ENCODE results near the gene ZNF658. TPM values are rescaled to one million over a fixed set of nuclear protein-coding genes. Genes with fewer than 3 reads are reported as not detected.

ZNF658 gene
- 5.0 and 6.2 TPM in 2 replicates for total RNA-seq

DNA sequence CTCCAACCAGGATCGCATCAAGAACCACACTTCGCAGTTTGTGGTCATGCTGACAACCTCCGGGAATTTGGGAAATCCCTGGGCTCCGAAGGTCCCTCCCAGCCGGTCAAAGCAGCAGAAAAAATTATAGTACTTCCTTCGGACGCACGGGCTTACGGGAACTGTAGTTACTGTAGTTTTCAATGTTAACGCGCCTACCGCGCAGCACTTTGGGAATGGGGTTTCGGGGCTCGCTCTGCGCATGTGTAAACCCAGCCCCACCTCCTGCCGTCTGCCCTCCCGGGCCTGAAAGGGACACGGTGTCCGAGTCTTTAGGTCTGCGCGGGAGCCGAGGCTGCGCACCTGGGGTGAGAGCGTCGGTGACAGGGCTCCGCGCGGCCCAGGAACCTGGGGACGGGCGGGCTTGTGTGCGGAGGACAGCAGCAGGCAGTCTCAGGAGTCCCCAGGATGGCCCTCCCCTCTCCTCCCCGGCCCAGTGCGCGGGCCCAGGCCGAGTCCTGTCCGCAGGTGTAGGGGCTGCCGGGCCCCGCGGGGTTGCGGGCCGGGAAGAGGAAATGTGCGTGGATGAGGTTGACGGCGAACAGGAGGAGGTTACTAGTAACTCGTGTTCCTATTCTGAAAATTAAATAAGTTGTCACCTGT, at the start of gene ZNF658:
Gene ZNF658, plus strand, starts transcription at position 236 of the 642 bp plus-strand sequence. CDS start 2,837 bp downstream, outside the sequence.

Other genes with a start within 250 kb of the ZNF658 start
- not detected in 2 replicates for gene SPATA31A3, start 91.8 kb downstream of the ZNF658 start, total RNA-seq